ENCODE results near the gene SYNE1. TPM values are rescaled to one million over a fixed set of nuclear protein-coding genes. Genes with fewer than 3 reads are reported as not detected.
A peak's percentile ranks its signal among the peaks of the same experiment; 100 is the strongest.

SYNE1 gene
- total RNA-seq, 1 donor from 2014 or later = 233 TPM

DNA sequence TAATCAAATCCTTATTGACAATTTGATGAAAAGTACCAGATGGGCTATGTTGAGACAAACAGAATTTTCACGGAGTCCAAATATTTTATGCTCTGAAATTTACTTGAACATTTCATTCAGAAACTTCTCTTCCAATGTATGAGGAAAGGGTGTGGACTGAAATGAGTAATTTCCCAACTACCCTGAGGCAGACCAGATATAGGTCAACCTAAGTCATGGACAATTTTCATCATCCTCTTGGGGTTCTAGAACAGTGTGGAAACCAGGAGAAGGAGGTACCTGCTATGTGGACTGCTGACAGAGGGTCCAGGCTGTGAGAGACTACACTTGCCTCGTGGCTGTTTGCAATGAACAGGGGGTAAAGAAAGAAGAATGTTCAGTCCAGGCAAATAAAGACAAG is 506.7 kb downstream of the SYNE1 start:
- DNase-seq (ENCODE audit: low spot score in 2 of 2) = no peak
- peaks cover 57 to 72% of the 10 kb centered on the region in 2 donors for H3K36me3 ChIP-seq
- TF ChIP-seq CTCF (IDR thresholded peaks at IDR 0.05) = no peak
- intact Hi-C loops (cut with DNase I) = no loop called here
- H3K27me3 ChIP-seq = no peaks in the 10 kb centered on the region
- peak overlapping the region; percentile 2 to 30 for H3K4me3 ChIP-seq
- H3K4me1 ChIP-seq = peaks cover 0 to 11% of the 10 kb centered on the region in 2 donors
- peak overlapping the region; percentile 74 to 75 for H3K27ac ChIP-seq
- H3K9me3 ChIP-seq = no peaks in the 10 kb centered on the region

- Histone ChIP-seq H3K4me1 (peaks cover 0 to 11% of the 10 kb centered on the region in 2 donors), H3K27ac (peak overlapping the region; percentile 74 to 75), H3K9me3 (no peaks in the 10 kb centered on the region), H3K4me3 (peak overlapping the region; percentile 2 to 30), H3K27me3 (no peaks in the 10 kb centered on the region), H3K36me3 (peaks cover 50 to 68% of the 10 kb centered on the region in 2 donors)
- no peak for DNase-seq (ENCODE audit: low spot score in 2 of 2)
- intact Hi-C loops (cut with DNase I) = no loop called here
- TF ChIP-seq CTCF (IDR thresholded peaks at IDR 0.05) = no peak
Observed at GRCh38 chr6:152129691-152130151, 507.4 kb downstream of the SYNE1 start.

DNA sequence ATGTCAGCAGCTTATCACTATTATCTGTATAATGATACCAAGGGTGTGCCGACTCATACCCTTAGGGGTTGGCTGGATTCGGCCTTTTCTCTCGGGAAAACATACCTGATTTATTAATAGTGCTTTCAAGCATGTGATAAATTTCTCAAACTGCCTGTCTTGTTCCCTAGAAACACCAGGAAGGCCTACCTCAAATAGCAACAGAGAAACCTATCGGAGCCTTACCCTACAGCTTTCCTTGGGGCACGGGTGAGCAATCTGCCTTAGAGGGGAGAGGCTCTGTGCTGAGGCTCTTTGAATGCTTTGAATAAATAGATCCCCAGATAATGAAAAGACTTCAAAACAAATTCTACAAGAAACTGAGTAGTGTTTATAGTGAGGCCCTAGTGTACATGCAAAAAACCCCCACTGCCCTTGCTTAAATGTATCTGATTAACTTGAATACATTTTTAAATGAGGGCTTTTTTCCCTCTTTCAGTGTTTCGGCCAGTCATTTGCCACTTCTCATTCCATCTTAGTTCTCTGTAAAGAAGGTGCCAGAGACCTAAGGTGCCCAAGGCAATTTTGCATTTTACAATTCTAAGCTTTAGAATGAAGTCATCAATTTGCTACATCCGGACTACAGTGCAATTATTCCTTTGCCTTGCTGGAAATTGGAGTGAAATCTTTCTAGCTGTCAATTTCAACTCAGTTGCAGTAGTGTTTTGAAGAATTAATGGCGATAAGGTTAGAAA is 509.6 kb downstream of the SYNE1 start:
- intact Hi-C loops (cut with DNase I) = loop anchor here (2.0 kb wide), 1 partner anchor 363 kb away; no protein-coding TSS in a partner anchor
- Histone ChIP-seq H3K27me3 (no peaks in the 10 kb centered on the region), H3K4me1 (peaks cover 0 to 11% of the 10 kb centered on the region in 2 donors), H3K9me3 (no peaks in the 10 kb centered on the region), H3K4me3 (no peak overlapping the region), H3K27ac (peak overlapping the region; percentile 9 to 22), H3K36me3 (peaks cover 32 to 48% of the 10 kb centered on the region in 2 donors)
- no peak for TF ChIP-seq CTCF (IDR thresholded peaks at IDR 0.05)
- DNase-seq (ENCODE audit: low spot score in 2 of 2) = no peak

- Histone ChIP-seq H3K9me3 (no peaks in the 10 kb centered on the region), H3K4me1 (peaks cover 0 to 7% of the 10 kb centered on the region in 2 donors), H3K4me3 (no peak overlapping the region), H3K27me3 (no peaks in the 10 kb centered on the region), H3K27ac (no peak overlapping the region), H3K36me3 (peaks cover 42 to 48% of the 10 kb centered on the region in 2 donors)
- intact Hi-C loops (cut with DNase I) = loop anchor here (5.0 kb wide), 2 partner anchors 37 to 432 kb away; no protein-coding TSS in a partner anchor
- no peak for DNase-seq (ENCODE audit: low spot score in 2 of 2)
- peak; percentile 70 to 75 (median 73) for TF ChIP-seq CTCF (IDR thresholded peaks at IDR 0.05)
Observed at GRCh38 chr6:152124429-152125074, 512.6 kb downstream of the SYNE1 start.

DNA sequence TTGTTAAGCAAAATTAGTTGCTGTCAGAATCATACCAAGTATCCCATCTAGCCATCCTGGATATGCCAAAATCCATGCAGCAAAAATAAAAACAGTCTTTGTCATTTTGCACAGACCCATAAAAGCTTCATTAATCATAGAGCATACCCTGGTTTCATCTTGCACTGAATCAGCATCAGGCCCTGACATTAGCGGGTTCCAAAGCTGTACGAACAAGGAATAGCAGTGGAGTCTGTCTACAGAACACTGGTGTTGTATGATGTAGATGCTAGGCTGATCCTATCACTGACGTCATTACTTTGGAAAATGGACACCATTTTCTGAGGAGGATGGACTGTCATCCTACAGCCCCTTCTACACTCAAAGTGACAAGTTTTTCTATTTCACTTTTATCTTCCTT is 514.1 kb downstream of the SYNE1 start:
- Histone ChIP-seq H3K4me1 (peaks cover 0 to 7% of the 10 kb centered on the region in 2 donors), H3K36me3 (peaks cover 36 to 41% of the 10 kb centered on the region in 2 donors), H3K27ac (no peak overlapping the region), H3K27me3 (no peaks in the 10 kb centered on the region), H3K4me3 (no peak overlapping the region), H3K9me3 (no peaks in the 10 kb centered on the region)
- no peak for DNase-seq (ENCODE audit: low spot score in 2 of 2)
- intact Hi-C loops (cut with DNase I) = loop anchor here (5.0 kb wide), 2 partner anchors 36 to 431 kb away; no protein-coding TSS in a partner anchor
- TF ChIP-seq CTCF (IDR thresholded peaks at IDR 0.05) = no peak

All from ascending aorta (tissue), 2 donors.